CD4-positive, alpha-beta T cell treated with Interleukin-15 for 1 hour (primary cell): ENCODE results near the gene OPN5.
"Not testable (repeated sequence)": the region's sequence is repeated elsewhere in the genome, so short reads cannot be mapped to it uniquely, and the experiment has no call there.

Experiments
- DNase-seq: peaks from one replicate; pipeline ENCODE4 v3.0.0-alpha.2; 2020

OPN5 gene

GRCh38 chr6:47781732-47782131 lies at the start of gene OPN5:
Gene OPN5, plus strand, starts transcription at chr6:47782032. Its CDS starts 35 bp downstream, at chr6:47782067.
- DNase-seq = no peak

GRCh38 chr6:47733879-47734558 lies 47.8 kb upstream of the OPN5 start:
- no peak for DNase-seq

GRCh38 chr6:47734831-47735481 lies 46.9 kb upstream of the OPN5 start:
- DNase-seq = no peak

GRCh38 chr6:47736083-47736700 lies 45.6 kb upstream of the OPN5 start:
- no peak for DNase-seq

- DNase-seq = no peak
Measured at GRCh38 chr6:47737406-47737805, 44.4 kb upstream of the OPN5 start.

- DNase-seq = no peak
Measured at GRCh38 chr6:47740714-47741113, 41.1 kb upstream of the OPN5 start.

- DNase-seq = no peak
Measured at GRCh38 chr6:47741807-47742206, 40.0 kb upstream of the OPN5 start.

- DNase-seq = no peak
Measured at GRCh38 chr6:47743744-47744143, 38.1 kb upstream of the OPN5 start.

GRCh38 chr6:47745269-47745668 lies 36.6 kb upstream of the OPN5 start:
- DNase-seq = not testable (repeated sequence)

GRCh38 chr6:47749757-47750156 lies 32.1 kb upstream of the OPN5 start:
- no peak for DNase-seq

GRCh38 chr6:47752801-47753200 lies 29.0 kb upstream of the OPN5 start:
- no peak for DNase-seq

GRCh38 chr6:47759364-47759763 lies 22.5 kb upstream of the OPN5 start:
- no peak for DNase-seq

GRCh38 chr6:47762502-47762901 lies 19.3 kb upstream of the OPN5 start:
- no peak for DNase-seq

GRCh38 chr6:47766445-47766844 lies 15.4 kb upstream of the OPN5 start:
- no peak for DNase-seq

GRCh38 chr6:47767102-47767501 lies 14.7 kb upstream of the OPN5 start:
- no peak for DNase-seq

- no peak for DNase-seq
Measured at GRCh38 chr6:47769982-47770381, 11.8 kb upstream of the OPN5 start.

- DNase-seq = no peak
Measured at GRCh38 chr6:47772359-47772758, 9.5 kb upstream of the OPN5 start.

- DNase-seq = no peak
Measured at GRCh38 chr6:47773005-47773404, 8.8 kb upstream of the OPN5 start.

GRCh38 chr6:47780510-47781356 lies 1.1 kb upstream of the OPN5 start:
- DNase-seq = no peak

- no peak for DNase-seq
Measured at GRCh38 chr6:47785182-47785581, 3.4 kb downstream of the OPN5 start.

- DNase-seq = peak; percentile 30
Measured at GRCh38 chr6:47787620-47788497, 6.0 kb downstream of the OPN5 start.

- no peak for DNase-seq
Measured at GRCh38 chr6:47788498-47788884, 6.7 kb downstream of the OPN5 start.
